IPS-11a (cell line): ENCODE data around the gene CEMP1.
"Not testable (repeated sequence)": the region's sequence is repeated elsewhere in the genome, so short reads cannot be mapped to it uniquely, and the experiment has no call there.

Source experiments
- H3K4me3 ChIP-seq: one replicate; pipeline ENCODE4 v1.5.1; 2013; ENCODE audit warnings: low read depth, low read length, control low read depth

CEMP1 gene

GRCh38 chr16:2531371-2531695, at the start of gene CEMP1:
TSS of gene CEMP1 (minus strand) at chr16:2531408. CDS start at chr16:2531073, 335 bp downstream.
- peak within 1 kb of the TSS; percentile 55 for H3K4me3 ChIP-seq

- not testable (repeated sequence) for H3K4me3 ChIP-seq
Observed at GRCh38 chr16:2580818-2581217, 49.6 kb upstream of the CEMP1 start.

GRCh38 chr16:2580143-2580542, 48.9 kb upstream of the CEMP1 start:
- not testable (repeated sequence) for H3K4me3 ChIP-seq

GRCh38 chr16:2578905-2579304, 47.7 kb upstream of the CEMP1 start:
- not testable (repeated sequence) for H3K4me3 ChIP-seq

GRCh38 chr16:2577044-2577443, 45.8 kb upstream of the CEMP1 start:
- not testable (repeated sequence) for H3K4me3 ChIP-seq

GRCh38 chr16:2575839-2576238, 44.6 kb upstream of the CEMP1 start:
- H3K4me3 ChIP-seq: not testable (repeated sequence)

GRCh38 chr16:2572704-2573103, 41.5 kb upstream of the CEMP1 start:
- H3K4me3 ChIP-seq: not testable (repeated sequence)

- H3K4me3 ChIP-seq: not testable (repeated sequence)
Observed at GRCh38 chr16:2568573-2568972, 37.4 kb upstream of the CEMP1 start.

GRCh38 chr16:2567506-2567905, 36.3 kb upstream of the CEMP1 start:
- not testable (repeated sequence) for H3K4me3 ChIP-seq

- H3K4me3 ChIP-seq: not testable (repeated sequence)
Observed at GRCh38 chr16:2560798-2561133, 29.6 kb upstream of the CEMP1 start.

- H3K4me3 ChIP-seq: not testable (repeated sequence)
Observed at GRCh38 chr16:2560131-2560797, 29.1 kb upstream of the CEMP1 start.

- H3K4me3 ChIP-seq: not testable (repeated sequence)
Observed at GRCh38 chr16:2557150-2557549, 25.9 kb upstream of the CEMP1 start.

GRCh38 chr16:2554709-2555425, 23.7 kb upstream of the CEMP1 start:
- H3K4me3 ChIP-seq: not testable (repeated sequence)

- not testable (repeated sequence) for H3K4me3 ChIP-seq
Observed at GRCh38 chr16:2551420-2551889, 20.2 kb upstream of the CEMP1 start.

GRCh38 chr16:2550283-2550878, 19.2 kb upstream of the CEMP1 start:
- not testable (repeated sequence) for H3K4me3 ChIP-seq

- H3K4me3 ChIP-seq: not testable (repeated sequence)
Observed at GRCh38 chr16:2543771-2544170, 12.6 kb upstream of the CEMP1 start.

GRCh38 chr16:2541409-2541808, 10.2 kb upstream of the CEMP1 start:
- H3K4me3 ChIP-seq: not testable (repeated sequence)

- H3K4me3 ChIP-seq: not testable (repeated sequence)
Observed at GRCh38 chr16:2540912-2541311, 9.7 kb upstream of the CEMP1 start.

- not testable (repeated sequence) for H3K4me3 ChIP-seq
Observed at GRCh38 chr16:2539845-2540458, 8.7 kb upstream of the CEMP1 start.

GRCh38 chr16:2539192-2539844, 8.1 kb upstream of the CEMP1 start:
- H3K4me3 ChIP-seq: not testable (repeated sequence)
